GM19239 (cell line): ENCODE results near the gene SMIM24.
"Not testable (repeated sequence)": the region's sequence is repeated elsewhere in the genome, so short reads cannot be mapped to it uniquely, and the experiment has no call there.

Source experiments
- DNase-seq: peaks from one replicate; pipeline ENCODE4 v3.0.0; 2011; ENCODE audit warnings: low spot score; ENCODE audit not compliant: insufficient read length
- FAIRE-seq: peaks from 2 replicates; lab custom pipeline; 2011; peaks lifted over from hg19 to GRCh38; lab: Jason Lieb, UNC

SMIM24 gene

DNA sequence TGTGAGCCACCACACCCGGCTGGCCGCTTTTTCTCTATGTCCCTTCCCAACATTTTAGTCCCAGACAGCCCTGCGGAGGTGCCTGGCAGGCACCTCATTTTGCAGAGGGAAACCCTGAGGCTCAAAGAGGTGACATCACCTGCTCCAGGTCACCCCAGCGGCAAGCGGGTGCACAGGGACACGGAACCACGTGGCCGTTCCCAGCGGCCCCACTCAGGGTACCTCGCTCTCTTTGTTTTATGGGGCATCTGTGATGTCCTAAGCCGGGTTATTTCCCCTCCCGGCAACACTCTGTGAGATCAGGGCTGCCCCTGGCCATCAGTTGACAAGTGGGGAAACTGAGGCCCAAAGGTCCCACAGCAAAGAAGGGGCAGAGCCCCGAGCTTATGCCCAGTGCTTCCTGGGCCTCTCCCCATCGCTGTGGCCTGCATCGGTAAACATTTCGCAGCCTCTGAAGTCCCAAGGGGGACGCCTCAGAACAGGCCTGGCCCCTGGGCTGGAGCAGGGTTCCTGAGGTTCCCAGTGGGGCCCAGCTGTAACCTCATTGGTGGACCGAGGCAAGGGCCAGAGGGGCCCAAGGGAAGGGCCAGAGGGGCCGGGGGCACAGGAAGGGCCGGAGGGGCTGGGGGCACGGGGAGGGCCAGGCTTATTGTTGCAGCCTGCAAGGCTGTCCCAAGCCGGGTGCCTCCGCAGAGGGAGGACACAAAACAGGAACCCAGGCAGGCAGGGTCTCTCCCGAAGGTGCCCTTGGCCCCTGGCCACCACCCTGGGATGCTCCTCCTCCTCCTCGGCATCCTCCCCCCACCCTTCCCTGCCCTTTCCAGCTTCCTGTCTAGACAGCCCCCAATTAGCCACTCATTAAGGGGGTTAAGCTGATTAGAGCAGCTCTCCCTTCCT is 39.0 kb downstream of the SMIM24 start:
- DNase-seq (no peak), FAIRE-seq (no peak)

DNA sequence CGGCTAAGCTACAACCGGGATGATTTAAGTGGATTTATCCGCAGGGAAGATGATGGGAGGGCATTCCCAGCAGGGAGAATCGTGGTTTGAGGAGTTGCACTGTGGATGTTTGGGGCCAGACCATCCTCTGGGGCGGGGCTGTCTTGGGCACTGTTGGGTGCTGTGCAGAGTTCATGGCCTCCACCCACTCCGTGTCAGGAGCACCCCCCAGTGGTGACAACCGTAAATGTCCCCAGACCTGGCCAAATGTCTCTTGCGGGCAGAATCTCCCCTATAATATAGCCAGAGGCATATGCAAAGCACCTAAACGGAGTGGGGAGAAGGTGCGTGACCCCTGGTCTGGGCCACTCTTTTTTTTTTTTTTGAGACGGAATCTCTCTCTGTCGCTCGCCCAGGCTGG is 40.2 kb downstream of the SMIM24 start:
- no peak for FAIRE-seq
- DNase-seq, result no peak

DNA sequence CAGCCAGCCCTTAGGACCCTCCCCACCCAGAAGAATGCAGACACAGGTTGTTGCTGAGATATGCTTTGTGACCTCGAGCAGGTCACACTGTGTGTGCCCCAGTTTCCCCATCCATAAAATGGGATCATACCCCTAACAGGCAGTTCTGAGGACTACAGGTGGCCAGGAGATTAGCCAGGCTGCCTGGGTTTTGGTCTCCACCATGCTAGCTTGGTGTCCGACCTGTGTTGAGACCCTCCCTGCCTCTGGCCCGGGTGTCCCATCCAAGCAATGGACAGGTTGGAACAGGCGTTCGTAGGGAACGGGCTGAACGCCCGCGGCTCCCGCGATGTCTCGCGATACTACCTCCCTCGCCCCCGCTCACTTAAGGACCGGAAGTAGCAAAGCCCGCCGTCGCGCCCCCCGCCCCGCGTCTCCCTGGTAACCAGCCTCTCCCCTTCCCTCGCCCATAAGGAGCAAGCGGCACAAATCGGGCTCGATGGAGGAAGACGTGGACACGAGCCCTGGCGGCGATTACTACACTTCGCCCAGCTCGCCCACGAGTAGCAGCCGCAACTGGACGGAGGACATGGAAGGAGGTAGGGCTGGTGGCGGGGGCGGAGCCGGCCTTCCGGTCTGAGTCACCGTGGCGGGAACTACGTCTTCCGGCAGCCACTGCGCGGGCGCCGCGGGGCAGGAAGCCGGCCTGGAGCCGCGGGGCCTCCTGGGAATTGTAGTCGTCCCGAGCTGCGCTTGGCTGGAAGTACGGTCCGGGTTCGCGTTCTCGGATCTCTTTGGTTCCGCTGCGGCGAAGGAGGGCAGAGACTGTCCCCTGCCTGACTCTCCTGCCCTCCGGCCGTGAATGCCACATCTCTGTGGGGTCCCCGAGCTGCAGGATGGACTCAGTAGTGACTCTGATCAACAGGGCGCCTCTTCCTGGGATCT is 45.4 kb downstream of the SMIM24 start:
- DNase-seq, result peak; percentile 97
- FAIRE-seq, result peak; percentile 96

DNA sequence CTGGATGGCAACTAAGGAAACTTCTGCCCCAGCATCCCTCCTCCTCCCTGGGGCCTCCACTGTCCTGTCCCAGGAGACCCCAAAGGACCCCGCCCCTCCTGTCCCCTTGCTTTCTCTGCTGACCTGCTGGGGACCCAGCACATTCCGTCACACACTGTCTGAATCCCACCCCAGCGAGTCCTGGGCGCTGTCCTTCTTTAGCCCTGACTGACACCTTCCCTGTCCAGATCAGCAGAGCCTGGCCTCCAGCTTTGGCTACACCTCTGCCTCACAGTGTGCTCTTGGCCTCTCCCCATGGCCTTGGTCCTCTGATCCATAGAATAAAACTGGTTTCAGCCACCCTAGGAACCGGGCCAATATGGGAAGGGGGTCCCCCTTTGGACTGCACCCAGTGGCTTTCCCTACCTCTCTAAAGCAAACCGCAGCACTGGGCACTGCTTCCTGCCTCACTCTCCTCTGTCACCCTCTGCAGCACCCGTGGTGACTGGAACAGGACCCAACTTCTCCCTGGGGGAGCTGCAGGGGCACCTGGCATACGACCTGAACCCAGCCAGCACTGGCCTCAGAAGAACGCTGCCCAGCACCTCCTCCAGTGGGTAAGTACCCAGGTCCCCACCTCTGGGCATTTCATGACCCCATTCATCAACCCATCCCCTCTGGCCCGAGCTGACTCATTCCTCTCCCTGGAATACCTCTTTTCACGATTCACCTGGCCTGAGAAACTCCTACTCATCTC is 46.4 kb downstream of the SMIM24 start:
- FAIRE-seq, result no peak
- DNase-seq, result no peak

DNA sequence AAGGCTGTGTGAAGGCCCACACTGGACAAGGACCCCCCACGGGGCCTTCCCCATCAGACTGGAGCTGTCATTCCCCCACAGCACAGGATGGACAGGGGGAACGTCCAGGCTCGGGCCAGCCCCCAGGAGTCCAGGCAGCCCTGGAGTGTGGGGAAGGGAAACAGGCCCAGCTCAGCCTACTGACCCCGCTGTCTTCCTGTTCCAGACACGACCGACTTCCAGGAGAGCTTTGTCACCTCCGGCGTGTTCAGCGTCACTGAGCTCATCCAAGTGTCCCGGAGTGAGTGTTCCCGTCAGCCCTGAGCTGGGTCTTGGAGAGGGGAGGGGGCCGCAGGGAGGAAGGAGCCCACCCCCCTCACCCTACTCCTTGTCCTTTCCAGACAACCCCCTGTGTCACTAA is 47.0 kb downstream of the SMIM24 start:
- FAIRE-seq, result no peak
- DNase-seq, result no peak

DNA sequence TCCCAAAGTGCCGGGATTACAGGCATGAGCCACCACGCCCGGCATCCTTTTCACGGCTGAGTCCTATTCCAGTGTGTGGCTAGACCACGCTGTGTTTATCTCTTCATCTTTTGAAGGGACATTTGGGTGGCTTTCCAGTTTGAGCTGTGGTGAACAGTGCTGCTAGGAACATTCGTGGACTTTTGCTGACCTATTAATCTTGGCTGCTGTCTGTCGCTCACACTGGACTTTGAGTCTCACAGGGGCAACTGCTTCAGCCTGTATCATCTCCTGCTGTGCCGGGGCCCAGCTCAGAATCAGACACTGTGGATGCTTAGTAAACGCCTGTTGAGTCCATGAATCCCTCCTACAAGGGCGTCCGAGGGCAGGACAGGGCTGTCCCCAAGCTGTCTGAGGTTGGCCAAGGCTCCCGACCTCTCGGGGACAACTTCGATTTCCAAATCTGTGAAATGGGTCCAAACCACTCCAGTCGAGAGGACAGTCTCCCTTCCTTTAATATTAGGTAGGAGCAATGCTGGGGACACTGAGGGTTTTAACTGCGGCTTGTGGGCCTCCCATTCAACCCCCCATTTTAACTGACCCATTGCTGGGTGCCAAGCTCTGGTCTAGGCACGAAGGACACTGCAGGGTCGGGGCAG is 48.4 kb downstream of the SMIM24 start:
- DNase-seq (no peak), FAIRE-seq (no peak)

DNA sequence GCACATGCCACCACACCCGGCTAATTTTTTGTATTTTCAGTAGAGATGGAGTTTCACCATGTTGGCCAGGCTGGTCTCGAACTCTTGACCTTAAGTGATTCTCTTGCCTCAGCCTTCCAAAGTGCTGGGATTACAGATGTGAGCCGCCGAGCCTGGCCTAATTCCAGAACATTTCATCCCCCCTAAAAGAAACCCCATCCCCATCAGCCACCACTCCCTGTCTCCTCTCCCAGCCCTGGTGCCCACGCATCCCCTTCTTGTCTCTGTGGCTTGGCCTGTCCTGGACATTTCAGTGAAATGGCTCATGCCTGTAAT is 50.0 kb downstream of the SMIM24 start:
- FAIRE-seq, result not testable (repeated sequence)

DNA sequence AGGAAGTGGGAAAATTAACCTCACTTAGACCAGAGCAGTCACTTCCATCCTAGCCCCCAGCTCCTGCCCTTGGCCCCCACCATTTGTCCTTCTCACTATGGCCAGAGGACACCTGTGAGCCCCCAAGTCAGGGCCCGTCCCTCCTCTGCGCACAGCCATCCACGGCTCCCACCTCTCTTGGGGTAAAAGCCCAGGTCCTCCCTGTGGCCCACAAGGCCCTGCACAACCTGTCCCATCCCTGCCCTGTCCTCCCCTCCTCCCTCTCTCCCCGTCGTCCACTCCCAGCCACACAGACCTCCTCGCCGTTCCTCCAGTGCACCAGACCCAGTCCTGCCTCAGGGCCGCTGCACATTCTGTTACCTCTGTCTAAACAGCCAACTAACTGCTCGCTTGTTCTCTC is 53.9 kb downstream of the SMIM24 start:
- FAIRE-seq (no peak), DNase-seq (no peak)

More for the DNA sequence above, 50.0 kb downstream of the SMIM24 start:
- DNase-seq, result not testable (repeated sequence)
